ENCODE measurements around the gene PCDHGC5.

Gene PCDHGC5

DNA sequence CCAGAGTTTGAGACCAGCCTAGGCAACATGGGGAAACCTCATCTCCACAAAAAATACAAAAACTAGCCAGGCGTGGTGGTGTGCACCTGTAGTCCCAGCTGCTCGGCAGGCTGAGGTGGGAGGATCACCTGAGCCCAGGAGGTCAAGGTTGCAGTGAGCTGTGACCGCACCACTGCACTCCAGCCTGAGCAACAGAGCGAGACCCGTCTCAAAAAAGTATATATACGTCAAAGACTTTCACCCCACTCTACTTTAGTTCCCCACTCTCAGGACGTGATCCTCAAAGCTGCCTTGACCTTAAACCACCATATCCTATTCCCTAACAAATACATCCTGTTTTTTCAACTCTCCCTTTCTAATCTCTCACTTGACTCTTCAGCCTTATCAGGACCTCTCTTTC is 41.0 kb downstream of the PCDHGC5 start:
- no peak for DNase-seq (ENCODE audit: low read depth)

DNA sequence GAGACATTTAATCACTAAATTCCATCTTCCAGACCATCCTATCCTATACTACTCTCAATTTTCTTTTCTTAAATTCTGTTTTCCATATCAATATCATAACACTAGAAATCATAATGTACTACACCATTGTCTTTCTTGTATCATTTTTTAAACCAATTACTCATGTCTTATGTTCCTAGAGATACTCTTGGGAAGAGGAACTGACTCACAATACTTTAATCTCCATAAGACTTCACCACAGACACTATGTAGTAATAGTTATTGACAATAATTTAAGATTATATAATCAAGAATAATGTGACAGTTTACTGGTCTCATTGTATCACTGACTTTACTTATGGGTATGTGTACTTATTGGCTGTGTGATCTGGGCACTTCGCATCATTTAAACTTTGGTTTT is 43.8 kb downstream of the PCDHGC5 start:
- no peak for DNase-seq (ENCODE audit: low read depth)

DNA sequence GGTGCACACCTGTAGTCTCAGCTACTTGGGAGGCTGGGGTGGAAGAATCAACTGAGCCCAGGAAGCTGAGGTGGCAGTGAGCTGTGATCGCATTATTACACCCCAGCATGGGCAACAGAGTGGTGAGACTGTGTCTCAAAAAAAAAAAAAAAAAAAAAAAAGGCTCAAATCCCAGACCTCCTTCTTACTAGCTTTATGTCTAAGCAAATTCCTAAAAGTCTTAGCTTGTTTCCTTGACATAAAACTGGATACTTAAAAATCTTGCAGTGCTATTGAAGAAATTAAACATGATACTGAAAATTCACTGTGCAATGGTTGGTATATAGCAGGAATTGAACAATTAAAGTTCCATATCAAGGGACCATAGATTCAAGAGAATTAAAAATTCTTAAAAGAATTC is 45.0 kb downstream of the PCDHGC5 start:
- no peak for DNase-seq (ENCODE audit: low read depth)

DNA sequence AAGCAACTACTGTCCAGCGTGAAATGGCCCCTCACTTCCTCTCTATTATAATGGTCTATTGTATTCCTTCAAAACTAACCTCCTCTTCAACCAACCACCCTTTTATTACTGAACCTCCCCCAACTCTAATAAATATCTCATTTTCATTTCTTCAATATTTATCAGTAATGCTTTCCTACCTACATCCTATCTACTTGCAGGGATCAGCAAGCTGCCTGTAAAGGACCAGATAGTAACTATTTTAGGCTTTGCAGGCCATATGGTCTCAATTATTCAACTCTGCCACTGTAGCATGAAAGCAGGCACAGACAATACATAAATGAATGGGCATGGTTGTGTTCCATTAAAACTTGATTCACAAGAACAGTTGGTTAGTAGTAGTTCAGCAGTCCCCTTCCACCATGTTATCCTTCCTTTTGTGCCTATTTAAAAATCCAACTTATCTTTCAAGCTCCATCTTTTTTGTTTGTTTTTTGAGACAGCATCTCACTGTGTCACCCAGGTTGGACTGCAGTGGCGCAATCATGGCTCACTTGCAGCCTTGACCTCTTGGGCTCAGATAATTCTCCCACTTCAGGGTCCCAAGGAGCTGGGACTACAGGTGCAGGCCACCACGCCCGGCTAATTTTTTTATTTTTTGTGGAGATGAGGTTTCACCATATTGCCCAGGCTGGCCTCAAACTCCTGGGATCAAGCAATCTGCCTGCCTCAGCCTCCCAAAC is 45.8 kb downstream of the PCDHGC5 start:
- DNase-seq (ENCODE audit: low read depth) = no peak
